Measurements from ENCODE around the gene CREBBP.

The CREBBP gene

DNA sequence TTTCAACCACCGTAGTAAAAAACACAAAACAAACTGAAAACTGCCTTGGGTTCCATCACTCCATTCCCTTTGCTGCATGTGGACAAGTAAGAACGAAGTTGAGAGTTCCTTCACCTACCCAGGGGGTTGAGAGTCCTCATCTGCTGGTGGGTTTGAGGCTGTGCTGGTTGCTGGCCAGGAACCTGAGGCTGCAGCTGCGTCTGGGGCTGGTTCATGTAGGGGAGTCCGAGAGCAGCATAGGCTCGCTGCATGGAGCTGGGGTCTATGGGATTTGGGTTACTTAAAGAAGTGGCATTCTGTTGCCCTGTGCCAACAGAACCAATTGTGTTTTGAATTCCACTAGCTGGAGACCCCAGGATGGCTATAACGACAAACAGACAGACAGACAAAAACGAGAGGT, 97.9 kb downstream of the CREBBP start:
- TF ChIP-seq TCF12 (IDR thresholded peaks at IDR 0.05; ENCODE audit: low read depth) (no peak), FOXM1 (IDR thresholded peaks at IDR 0.05; ENCODE audit: borderline replicate concordance, low read depth) (no peak), CEBPB (IDR thresholded peaks at IDR 0.05) (no peak), ZBTB7A (IDR thresholded peaks at IDR 0.05; ENCODE audit: low read depth) (no peak), TEAD4 (IDR thresholded peaks at IDR 0.05) (no peak), TAF1 (IDR thresholded peaks at IDR 0.05; ENCODE audit: low read depth) (no peak), EP300 (IDR thresholded peaks at IDR 0.05; ENCODE audit: borderline replicate concordance) (no peak), USF1 (IDR thresholded peaks at IDR 0.05) (no peak), YY1 (IDR thresholded peaks at IDR 0.05; ENCODE audit: low read depth) (no peak), NFIC (IDR thresholded peaks at IDR 0.05) (no peak), RAD21 (IDR thresholded peaks at IDR 0.05; ENCODE audit: low read depth) (no peak), EGR1 (IDR thresholded peaks at IDR 0.05) (no peak), MAX (IDR thresholded peaks at IDR 0.05) (no peak), CREB1 (IDR thresholded peaks at IDR 0.05; ENCODE audit: low read depth) (no peak)
- TF ChIP-seq, protein P1, sequence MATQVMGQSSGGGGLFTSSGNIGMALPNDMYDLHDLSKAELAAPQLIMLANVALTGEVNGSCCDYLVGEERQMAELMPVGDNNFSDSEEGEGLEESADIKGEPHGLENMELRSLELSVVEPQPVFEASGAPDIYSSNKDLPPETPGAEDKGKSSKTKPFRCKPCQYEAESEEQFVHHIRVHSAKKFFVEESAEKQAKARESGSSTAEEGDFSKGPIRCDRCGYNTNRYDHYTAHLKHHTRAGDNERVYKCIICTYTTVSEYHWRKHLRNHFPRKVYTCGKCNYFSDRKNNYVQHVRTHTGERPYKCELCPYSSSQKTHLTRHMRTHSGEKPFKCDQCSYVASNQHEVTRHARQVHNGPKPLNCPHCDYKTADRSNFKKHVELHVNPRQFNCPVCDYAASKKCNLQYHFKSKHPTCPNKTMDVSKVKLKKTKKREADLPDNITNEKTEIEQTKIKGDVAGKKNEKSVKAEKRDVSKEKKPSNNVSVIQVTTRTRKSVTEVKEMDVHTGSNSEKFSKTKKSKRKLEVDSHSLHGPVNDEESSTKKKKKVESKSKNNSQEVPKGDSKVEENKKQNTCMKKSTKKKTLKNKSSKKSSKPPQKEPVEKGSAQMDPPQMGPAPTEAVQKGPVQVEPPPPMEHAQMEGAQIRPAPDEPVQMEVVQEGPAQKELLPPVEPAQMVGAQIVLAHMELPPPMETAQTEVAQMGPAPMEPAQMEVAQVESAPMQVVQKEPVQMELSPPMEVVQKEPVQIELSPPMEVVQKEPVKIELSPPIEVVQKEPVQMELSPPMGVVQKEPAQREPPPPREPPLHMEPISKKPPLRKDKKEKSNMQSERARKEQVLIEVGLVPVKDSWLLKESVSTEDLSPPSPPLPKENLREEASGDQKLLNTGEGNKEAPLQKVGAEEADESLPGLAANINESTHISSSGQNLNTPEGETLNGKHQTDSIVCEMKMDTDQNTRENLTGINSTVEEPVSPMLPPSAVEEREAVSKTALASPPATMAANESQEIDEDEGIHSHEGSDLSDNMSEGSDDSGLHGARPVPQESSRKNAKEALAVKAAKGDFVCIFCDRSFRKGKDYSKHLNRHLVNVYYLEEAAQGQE (IDR thresholded peaks at IDR 0.05; ENCODE audit: low read depth): no peak

DNA sequence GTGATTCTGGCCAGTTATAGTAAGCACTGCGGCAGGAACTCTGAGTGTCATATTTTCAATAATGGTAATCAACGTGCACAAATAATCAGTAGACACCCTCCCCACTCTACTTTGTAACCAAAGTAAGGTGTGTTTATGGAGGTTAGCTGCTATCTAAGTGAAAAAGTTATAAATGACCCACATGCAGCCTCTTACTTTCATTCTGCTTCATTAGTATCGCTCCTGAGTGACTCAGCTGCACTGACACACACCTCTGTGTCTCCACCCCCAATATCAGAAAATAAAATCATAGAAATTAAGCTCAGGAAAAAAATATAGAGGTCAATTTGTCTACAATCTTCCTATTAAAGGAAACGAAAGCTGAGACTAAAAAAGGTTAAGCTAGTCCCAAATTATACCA, 99.1 kb downstream of the CREBBP start:
- TF ChIP-seq EP300 (IDR thresholded peaks at IDR 0.05; ENCODE audit: borderline replicate concordance): no peak
- TF ChIP-seq YY1 (IDR thresholded peaks at IDR 0.05; ENCODE audit: low read depth): no peak
- no peak for TF ChIP-seq RAD21 (IDR thresholded peaks at IDR 0.05; ENCODE audit: low read depth)
- no peak for TF ChIP-seq ZBTB7A (IDR thresholded peaks at IDR 0.05; ENCODE audit: low read depth)
- no peak for TF ChIP-seq CEBPB (IDR thresholded peaks at IDR 0.05)
- TF ChIP-seq NFIC (IDR thresholded peaks at IDR 0.05): no peak
- TF ChIP-seq FOXM1 (IDR thresholded peaks at IDR 0.05; ENCODE audit: borderline replicate concordance, low read depth): no peak

GRCh38 chr16:3780570-3780969, 99.9 kb downstream of the CREBBP start:
- TF ChIP-seq YY1 (IDR thresholded peaks at IDR 0.05; ENCODE audit: low read depth) (no peak), ZBTB7A (IDR thresholded peaks at IDR 0.05; ENCODE audit: low read depth) (no peak), EP300 (IDR thresholded peaks at IDR 0.05; ENCODE audit: borderline replicate concordance) (no peak), EGR1 (IDR thresholded peaks at IDR 0.05) (no peak), USF1 (IDR thresholded peaks at IDR 0.05) (no peak), MAX (IDR thresholded peaks at IDR 0.05) (no peak), RAD21 (IDR thresholded peaks at IDR 0.05; ENCODE audit: low read depth) (no peak; the same call in 1 of the 2 replicates), TCF12 (IDR thresholded peaks at IDR 0.05; ENCODE audit: low read depth) (no peak)
- TF ChIP-seq, protein P1 (IDR thresholded peaks at IDR 0.05; ENCODE audit: low read depth): no peak

DNA sequence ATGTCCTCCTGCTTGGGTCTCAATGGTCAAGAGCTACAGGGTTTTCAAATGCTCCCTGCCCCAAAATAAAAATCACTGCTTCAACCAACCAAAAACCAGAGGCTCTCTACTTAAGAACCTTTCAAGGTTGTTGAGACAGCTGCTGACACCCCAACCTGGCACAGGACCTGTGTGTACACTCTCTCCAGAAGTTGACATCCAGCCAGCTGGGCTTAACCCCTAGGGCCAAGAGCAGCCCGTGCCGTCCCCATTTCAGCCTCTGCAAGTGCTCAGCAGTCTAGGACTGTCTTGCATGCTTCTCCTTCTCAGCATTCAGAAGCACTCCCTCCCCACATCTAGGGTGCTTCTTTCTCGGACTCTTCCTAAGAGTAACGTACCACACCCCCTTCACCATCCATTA, 104.2 kb downstream of the CREBBP start:
- TF ChIP-seq CREB1 (IDR thresholded peaks at IDR 0.05; ENCODE audit: low read depth) (no peak), TEAD4 (IDR thresholded peaks at IDR 0.05) (no peak), ZBTB7A (IDR thresholded peaks at IDR 0.05; ENCODE audit: low read depth) (no peak), FOXM1 (IDR thresholded peaks at IDR 0.05; ENCODE audit: borderline replicate concordance, low read depth) (no peak), EP300 (IDR thresholded peaks at IDR 0.05; ENCODE audit: borderline replicate concordance) (no peak), YY1 (IDR thresholded peaks at IDR 0.05; ENCODE audit: low read depth) (no peak), TAF1 (IDR thresholded peaks at IDR 0.05; ENCODE audit: low read depth) (no peak), USF1 (IDR thresholded peaks at IDR 0.05) (no peak)
- TF ChIP-seq, protein P1 (IDR thresholded peaks at IDR 0.05; ENCODE audit: low read depth): no peak

Data from Ishikawa (cell line).